SK-N-SH (cell line): ENCODE data around the gene LTC4S. TPM values are rescaled to one million over a fixed set of nuclear protein-coding genes. Genes with fewer than 3 reads are reported as not detected.

Experiments used
- CTCF ChIA-PET: fragments of 300-600, 350-600 bp; formaldehyde crosslinking; extraction: SDS; loops from one replicate; lab custom pipeline; 2021; lab: Yijun Ruan, JAX
- POLR2A ChIA-PET: fragments of 350-600 bp; sonication (Branson Sonifier 250); formaldehyde crosslinking; extraction: SDS; loops from one replicate; lab custom pipeline; 2020; ENCODE audit warnings: antibody characterized with exemption, inconsistent platforms; lab: Yijun Ruan, JAX
- DNase-seq: peaks from one replicate; pipeline ENCODE4 v3.0.0; 2012
- H2AFZ ChIP-seq: fragments of 200-600 bp; sonication (generic); 2 replicates; pipeline ENCODE4 v1.8.1; 2016; ENCODE audit warnings: antibody characterized with exemption, mild to moderate bottlenecking, low read depth
- H3F3A ChIP-seq: fragments of 200-600 bp; sonication (generic); replicated peaks from 2 replicates; pipeline ENCODE3; 2016; ENCODE audit warnings: antibody characterized with exemption, mild to moderate bottlenecking; ENCODE audit not compliant: insufficient read depth
- H3K27ac ChIP-seq, 2 experiments: fragments of 200-500 bp in 1 of 2; fragments of 200-600 bp in 1 of 2; sonication (Bioruptor generic) in 1 of 2; sonication (generic), shearing (Covaris generic) in 1 of 2; 2 replicates each; pipeline versions ENCODE4 v1.5.1 to v1.6.1; 2014 to 2016; ENCODE audit warnings: low read depth in 2 of 2, inconsistent platforms in 1 of 2, low read length in 1 of 2, mild to moderate bottlenecking in 1 of 2, mixed read lengths in 1 of 2
- H3K27me3 ChIP-seq: fragments of 200-600 bp; sonication (generic), shearing (Covaris generic); 2 replicates; pipeline ENCODE4 v1.6.1; 2016; ENCODE audit warnings: mixed run types; ENCODE audit not compliant: insufficient read depth
- H3K36me3 ChIP-seq, 2 experiments: fragments of 200-500 bp in 1 of 2; fragments of 200-600 bp in 1 of 2; sonication (Bioruptor generic) in 1 of 2; sonication (generic) in 1 of 2; replicated peaks in 1 of 2; 2 replicates each; pipeline versions ENCODE3 to v1.5.1; 2014 to 2016; ENCODE audit warnings: low read length in 1 of 2, mild to moderate bottlenecking in 1 of 2; ENCODE audit not compliant: insufficient read depth in 2 of 2, control insufficient read depth in 1 of 2
- H3K4me1 ChIP-seq, 2 experiments: fragments of 200-500 bp in 1 of 2; fragments of 200-600 bp in 1 of 2; sonication (Bioruptor generic) in 1 of 2; sonication (generic), shearing (Covaris generic) in 1 of 2; 2 replicates each; pipeline versions ENCODE4 v1.5.1 to v1.6.1; 2014 to 2016; ENCODE audit warnings: low read depth in 1 of 2, low read length in 1 of 2, mixed run types in 1 of 2; ENCODE audit not compliant: insufficient read depth in 2 of 2, control insufficient read depth in 1 of 2
- H3K4me2 ChIP-seq: fragments of 200-600 bp; sonication (generic), shearing (Covaris generic); 2 replicates; pipeline ENCODE4 v1.6.1; 2017; ENCODE audit warnings: mixed run types
- H3K4me3 ChIP-seq, 2 experiments: fragments of 200-500 bp in 1 of 2; fragments of 200-600 bp in 1 of 2; sonication (Bioruptor generic) in 1 of 2; sonication (generic), shearing (Covaris generic) in 1 of 2; 2 replicates each; pipeline versions ENCODE4 v1.5.1 to v1.8.1; 2014 to 2016; ENCODE audit warnings: low read depth in 2 of 2, inconsistent platforms in 1 of 2, low read length in 1 of 2, mild to moderate bottlenecking in 1 of 2, mixed read lengths in 1 of 2, moderate library complexity in 1 of 2
- H3K79me2 ChIP-seq: fragments of 200-600 bp; sonication (generic); 2 replicates; pipeline ENCODE4 v1.8.1; 2017; ENCODE audit warnings: mild to moderate bottlenecking; ENCODE audit not compliant: insufficient read depth
- H3K9ac ChIP-seq: fragments of 200-600 bp; sonication (generic); 2 replicates; pipeline ENCODE4 v1.6.1; 2017; ENCODE audit warnings: mixed run types
- H3K9me2 ChIP-seq: fragments of 200-600 bp; sonication (generic); 2 replicates; pipeline ENCODE4 v1.6.1; 2017; ENCODE audit warnings: mixed run types
- H3K9me3 ChIP-seq: fragments of 200-600 bp; sonication (generic); 2 replicates; pipeline ENCODE4 v1.6.1; 2017; ENCODE audit warnings: mixed run types, mild to moderate bottlenecking, moderate library complexity
- H4K20me1 ChIP-seq: fragments of 200-600 bp; sonication (generic); 2 replicates; pipeline ENCODE4 v1.6.1; 2017; ENCODE audit warnings: mild to moderate bottlenecking, mixed run types; ENCODE audit not compliant: insufficient read depth
- CHD2 ChIP-seq: fragments of 150-350 bp; IDR thresholded peaks from 2 replicates; pipeline ENCODE4 v1.6.1; 2018; ENCODE audit warnings: low read length; ENCODE audit not compliant: partially characterized antibody
- CTCF ChIP-seq: fragments of 200-600 bp; sonication (generic); IDR thresholded peaks from 2 replicates; pipeline ENCODE4 v1.6.1; 2017; ENCODE audit warnings: antibody characterized with exemption, mild to moderate bottlenecking, moderate library complexity
- ELF1 ChIP-seq: IDR thresholded peaks from 2 replicates; pipeline ENCODE4 v1.4.0; 2012
- JUND ChIP-seq: IDR thresholded peaks from 2 replicates; pipeline ENCODE4 v1.4.0; 2012
- MAX ChIP-seq: IDR thresholded peaks from 2 replicates; pipeline ENCODE4 v1.4.0; 2012; ENCODE audit warnings: low read depth
- MEF2A ChIP-seq: IDR thresholded peaks from 2 replicates; pipeline ENCODE4 v1.4.0; 2012; ENCODE audit warnings: low read depth, borderline replicate concordance
- NRF1 ChIP-seq: IDR thresholded peaks from 2 replicates; pipeline ENCODE4 v1.6.1; 2012; ENCODE audit warnings: low read depth, mild to moderate bottlenecking, low read length
- PBX3 ChIP-seq: IDR thresholded peaks from 2 replicates; pipeline ENCODE4; 2012
- RAD21 ChIP-seq: IDR thresholded peaks from 2 replicates; pipeline ENCODE4 v1.6.1; 2012; ENCODE audit warnings: mild to moderate bottlenecking, low read length
- RCOR1 ChIP-seq: fragments of 150-350 bp; IDR thresholded peaks from 2 replicates; pipeline ENCODE4 v1.6.1; 2017; ENCODE audit warnings: antibody characterized with exemption, low read length
- RFX5 ChIP-seq: IDR thresholded peaks from 2 replicates; pipeline ENCODE4 v1.6.1; 2012; ENCODE audit warnings: mild to moderate bottlenecking, improper control_type of control experiment, low read length
- SIN3A ChIP-seq: IDR thresholded peaks from 2 replicates; pipeline ENCODE4 v1.6.1; 2012; ENCODE audit warnings: low read depth, mild to moderate bottlenecking, low read length, moderate library complexity, borderline replicate concordance
- SMC3 ChIP-seq: IDR thresholded peaks from 2 replicates; pipeline ENCODE4 v1.6.1; 2012; ENCODE audit warnings: low read depth, low read length, improper control_type of control experiment
- TAF1 ChIP-seq: IDR thresholded peaks from 2 replicates; pipeline ENCODE4 v1.6.1; 2012; ENCODE audit warnings: low read depth, mild to moderate bottlenecking, low read length, moderate library complexity, borderline replicate concordance
- TEAD4 ChIP-seq: IDR thresholded peaks from 2 replicates; pipeline ENCODE4 v1.4.0; 2012; ENCODE audit warnings: mild to moderate bottlenecking, borderline replicate concordance; ENCODE audit not compliant: insufficient read depth
- USF1 ChIP-seq: IDR thresholded peaks from 2 replicates; pipeline ENCODE4 v1.4.0; 2012; ENCODE audit warnings: low read depth, borderline replicate concordance
- YY1 ChIP-seq: IDR thresholded peaks from 2 replicates; pipeline ENCODE4 v1.4.0; 2012; ENCODE audit warnings: low read depth, mild to moderate bottlenecking
- ZBTB33 ChIP-seq: IDR thresholded peaks from 2 replicates; pipeline ENCODE4 v1.4.0; 2012; ENCODE audit warnings: low read depth, borderline replicate concordance
- WGBS: methylation state at CpG from one replicate; pipeline ENCODE4 v1.1.6; 2017; ENCODE audit warnings: low lambda C conversion rate; 5-methylcytosine and 5-hydroxymethylcytosine counted together
- polyA plus RNA-seq, 3 experiments: library from polyadenylated mRNA; depleted of rRNA; stranded (reverse); fragments of >200 nt; gene quantifications; 2 replicates each; pipeline ENCODE4 v1.2.3, GENCODE V29; 2012
- TF ChIP-seq, protein P1 (sequence below): IDR thresholded peaks from 2 replicates; pipeline ENCODE4 v1.6.1; 2012; ENCODE audit warnings: mild to moderate bottlenecking, low read depth, low read length, moderate library complexity

The LTC4S gene
- polyA plus RNA-seq, 1 of the 3 experiments (the other 2 are of a cell fraction): 0.43 TPM

DNA sequence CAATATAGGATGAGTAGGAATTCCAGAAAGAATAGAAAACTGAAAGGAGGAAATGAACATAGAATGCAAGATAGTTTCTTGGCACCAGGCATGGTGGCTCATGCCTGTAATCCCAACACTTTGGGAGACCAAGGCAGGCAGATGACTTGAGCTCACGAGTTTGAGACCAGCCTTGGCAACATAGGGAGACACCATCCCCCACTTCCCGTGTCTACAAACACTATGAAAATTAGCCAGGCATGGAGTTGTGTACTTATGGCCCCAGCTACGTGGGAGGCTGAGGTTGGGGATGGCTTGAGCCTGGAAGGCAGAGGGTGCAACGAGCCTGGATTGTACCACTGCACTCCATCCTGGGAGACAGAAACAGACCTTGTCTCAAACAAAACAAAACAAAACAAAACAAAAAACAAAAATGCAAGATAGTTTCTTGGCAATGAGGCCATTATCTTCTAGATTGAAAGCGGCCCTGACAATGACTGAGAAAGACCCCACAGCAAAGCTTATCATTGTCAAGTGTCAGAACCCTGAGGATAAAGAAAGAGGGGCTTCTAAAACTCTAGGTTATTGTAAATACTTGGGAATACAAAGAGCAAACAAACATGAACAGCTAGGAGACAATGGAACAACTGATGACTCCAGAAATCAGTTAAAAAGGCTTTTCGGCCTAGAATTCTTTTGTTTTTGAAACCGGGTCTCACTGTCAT lies 36.1 kb downstream of the LTC4S start (continued):
- TF ChIP-seq MAX: no peak
- no peak for TF ChIP-seq RAD21
- no peak for TF ChIP-seq RCOR1
- no peak for TF ChIP-seq MEF2A

DNA sequence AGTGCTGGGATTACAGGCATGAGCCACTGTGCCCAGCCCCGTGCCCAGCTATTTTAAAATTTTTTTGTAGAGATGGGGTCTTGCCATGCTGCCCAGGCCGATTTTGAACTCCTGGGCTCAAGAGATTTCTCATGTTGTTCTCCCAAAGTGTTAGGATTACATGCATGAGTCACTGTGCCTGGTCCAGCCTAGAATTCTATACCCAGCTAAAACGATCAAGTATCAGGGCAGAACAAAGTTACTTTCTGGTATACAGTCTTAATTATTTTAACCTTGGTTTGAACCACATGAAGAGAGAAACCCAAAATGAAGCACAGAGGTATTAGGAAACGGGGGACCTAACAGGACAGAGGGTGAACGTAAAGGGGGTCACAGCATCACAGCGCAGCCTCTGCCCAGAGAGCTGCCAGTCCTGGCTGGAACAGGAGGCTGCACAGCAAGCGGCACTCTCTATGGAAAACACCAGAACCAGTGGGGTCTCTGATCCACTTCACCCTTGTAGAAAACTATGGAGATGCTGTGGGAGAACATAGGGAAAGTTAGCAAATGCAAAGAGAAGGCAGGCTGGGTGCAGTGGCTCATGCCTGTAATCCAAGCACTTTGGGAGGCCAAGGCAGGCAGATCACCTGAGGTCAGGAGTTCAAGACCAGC lies 37.2 kb downstream of the LTC4S start:
- H3K9me2 ChIP-seq: no peaks in the 10 kb centered on the region
- 94% methylated on average over 7 of the region's 7 CpGs for WGBS
- POLR2A ChIA-PET: no interaction called here
- H3K9me3 ChIP-seq: no peaks in the 10 kb centered on the region
- CTCF ChIA-PET: interaction anchor here (1.0 to 1.2 kb wide), 2 partner anchors 10 to 68 kb away, joined by 3 read pairs; partner anchors contain the start of gene SQSTM1
- H3K36me3 ChIP-seq: peaks cover 58 to 78% of the 10 kb centered on the region in 2 experiments
- no peak overlapping the region for H3K4me2 ChIP-seq
- no peak overlapping the region for H3K9ac ChIP-seq
- H4K20me1 ChIP-seq: peaks cover 57% of the 10 kb centered on the region
- H3F3A ChIP-seq: peaks cover 33% of the 10 kb centered on the region
- no peak for DNase-seq
- no peak overlapping the region for H3K27ac ChIP-seq
- no peaks in the 10 kb centered on the region for H3K4me1 ChIP-seq
- no peak overlapping the region for H2AFZ ChIP-seq
- H3K27me3 ChIP-seq: no peaks in the 10 kb centered on the region
- peaks cover 45% of the 10 kb centered on the region for H3K79me2 ChIP-seq
- H3K4me3 ChIP-seq: no peak overlapping the region
- TF ChIP-seq CTCF: no peak
- TF ChIP-seq ELF1: no peak
- no peak for TF ChIP-seq ZBTB33
- no peak for TF ChIP-seq TEAD4
- no peak for TF ChIP-seq SMC3
- TF ChIP-seq USF1: no peak
- no peak for TF ChIP-seq RFX5
- no peak for TF ChIP-seq SIN3A
- TF ChIP-seq RCOR1: no peak
- no peak for TF ChIP-seq JUND
- TF ChIP-seq, protein P1, sequence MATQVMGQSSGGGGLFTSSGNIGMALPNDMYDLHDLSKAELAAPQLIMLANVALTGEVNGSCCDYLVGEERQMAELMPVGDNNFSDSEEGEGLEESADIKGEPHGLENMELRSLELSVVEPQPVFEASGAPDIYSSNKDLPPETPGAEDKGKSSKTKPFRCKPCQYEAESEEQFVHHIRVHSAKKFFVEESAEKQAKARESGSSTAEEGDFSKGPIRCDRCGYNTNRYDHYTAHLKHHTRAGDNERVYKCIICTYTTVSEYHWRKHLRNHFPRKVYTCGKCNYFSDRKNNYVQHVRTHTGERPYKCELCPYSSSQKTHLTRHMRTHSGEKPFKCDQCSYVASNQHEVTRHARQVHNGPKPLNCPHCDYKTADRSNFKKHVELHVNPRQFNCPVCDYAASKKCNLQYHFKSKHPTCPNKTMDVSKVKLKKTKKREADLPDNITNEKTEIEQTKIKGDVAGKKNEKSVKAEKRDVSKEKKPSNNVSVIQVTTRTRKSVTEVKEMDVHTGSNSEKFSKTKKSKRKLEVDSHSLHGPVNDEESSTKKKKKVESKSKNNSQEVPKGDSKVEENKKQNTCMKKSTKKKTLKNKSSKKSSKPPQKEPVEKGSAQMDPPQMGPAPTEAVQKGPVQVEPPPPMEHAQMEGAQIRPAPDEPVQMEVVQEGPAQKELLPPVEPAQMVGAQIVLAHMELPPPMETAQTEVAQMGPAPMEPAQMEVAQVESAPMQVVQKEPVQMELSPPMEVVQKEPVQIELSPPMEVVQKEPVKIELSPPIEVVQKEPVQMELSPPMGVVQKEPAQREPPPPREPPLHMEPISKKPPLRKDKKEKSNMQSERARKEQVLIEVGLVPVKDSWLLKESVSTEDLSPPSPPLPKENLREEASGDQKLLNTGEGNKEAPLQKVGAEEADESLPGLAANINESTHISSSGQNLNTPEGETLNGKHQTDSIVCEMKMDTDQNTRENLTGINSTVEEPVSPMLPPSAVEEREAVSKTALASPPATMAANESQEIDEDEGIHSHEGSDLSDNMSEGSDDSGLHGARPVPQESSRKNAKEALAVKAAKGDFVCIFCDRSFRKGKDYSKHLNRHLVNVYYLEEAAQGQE: no peak
- no peak for TF ChIP-seq PBX3
- TF ChIP-seq CHD2: no peak
- TF ChIP-seq TAF1: no peak
- no peak for TF ChIP-seq NRF1
- TF ChIP-seq RAD21: no peak
- TF ChIP-seq YY1: no peak
